Measurements from ENCODE around the gene UBE3C.

The UBE3C gene

DNA sequence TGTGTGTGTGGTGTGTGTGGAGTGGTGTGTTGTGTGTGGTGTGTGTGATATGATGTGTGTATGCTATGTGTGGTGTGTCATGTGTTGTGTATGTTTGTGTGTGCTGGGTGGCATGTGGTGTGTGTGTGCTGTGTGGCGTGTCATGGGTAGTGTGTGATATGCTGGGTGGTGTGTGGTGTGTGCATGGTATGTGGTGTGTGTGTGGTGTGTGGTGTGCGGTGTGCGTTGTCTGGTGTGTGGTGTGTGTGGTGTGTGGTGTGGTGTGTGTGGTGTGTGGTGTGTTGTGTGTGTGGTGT, 160.5 kb downstream of the UBE3C start:
- no peak for DNase-seq

GRCh38 chr7:157299613-157300368, 161.1 kb downstream of the UBE3C start:
- no peak for DNase-seq

DNA sequence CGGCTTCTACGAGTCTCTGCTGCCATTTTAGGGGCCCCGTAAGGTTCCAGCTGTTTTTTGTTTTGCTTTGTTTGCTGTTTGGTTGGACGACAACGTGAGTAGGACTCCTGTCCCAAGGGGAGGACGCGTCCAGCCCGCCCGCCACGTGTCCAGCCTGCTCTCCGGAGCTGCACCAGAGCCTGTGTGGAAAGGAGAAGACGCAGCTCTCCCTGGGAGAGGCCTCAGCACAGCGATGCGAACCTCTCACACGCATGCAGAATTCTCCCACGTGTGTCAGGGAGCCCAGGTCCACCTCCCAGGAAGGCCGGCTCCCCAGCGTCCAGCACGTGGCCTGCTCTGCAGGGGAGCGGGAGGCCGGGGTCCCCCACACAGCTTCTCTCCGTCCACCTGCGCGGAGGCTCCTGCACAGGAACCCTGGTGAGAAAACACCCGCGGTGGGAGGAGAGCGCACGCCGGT, 161.7 kb downstream of the UBE3C start:
- DNase-seq: no peak

- DNase-seq: no peak
Measured at GRCh38 chr7:157301610-157302120, 162.9 kb downstream of the UBE3C start.

DNA sequence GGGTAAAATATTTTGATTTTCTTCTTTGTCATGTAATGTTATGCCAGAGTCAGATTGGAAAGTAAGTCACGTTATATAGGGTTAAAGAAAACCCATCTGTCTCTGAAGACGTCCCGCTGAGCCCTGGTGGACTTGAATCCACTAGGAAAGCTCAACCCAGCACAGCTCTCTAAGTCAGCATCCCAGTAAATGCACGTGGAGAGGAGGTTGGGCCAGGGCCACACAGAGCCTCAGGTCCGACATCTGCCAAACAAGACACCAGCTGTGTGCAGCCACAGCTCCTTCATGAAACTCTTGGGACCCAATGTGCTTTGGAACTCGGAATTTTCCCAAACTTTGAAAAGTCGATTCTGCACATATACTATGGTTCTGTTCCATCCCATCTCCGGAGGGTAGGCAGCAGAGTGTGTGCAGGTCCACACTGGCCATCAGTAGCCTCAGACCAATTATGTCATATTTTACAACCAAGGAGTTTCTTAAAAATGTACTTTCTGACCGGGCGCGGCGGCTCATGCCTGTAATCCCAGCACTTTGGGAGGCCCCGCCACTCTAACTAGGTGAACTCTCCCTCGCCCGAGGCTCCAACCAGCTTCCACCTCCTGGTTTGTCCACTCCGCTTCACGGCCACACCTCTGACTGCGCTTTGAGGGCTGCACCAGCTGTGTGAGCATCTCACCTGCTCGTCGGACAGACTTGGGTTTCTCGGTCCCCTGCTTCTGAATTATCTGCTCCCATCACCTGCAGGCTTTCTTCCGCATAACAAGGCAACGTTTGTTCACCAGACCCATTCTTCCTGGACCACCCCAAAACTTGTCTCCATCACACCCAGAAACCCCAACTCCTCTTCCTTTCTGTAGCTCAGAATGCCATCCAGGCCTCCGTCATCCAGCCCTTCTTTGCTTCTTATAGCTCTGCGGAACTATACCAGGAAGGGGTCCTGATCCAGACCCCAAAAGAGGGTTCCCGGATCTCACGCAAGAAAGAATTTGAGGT, 168.4 kb downstream of the UBE3C start:
- DNase-seq: peak; percentile 6 to 43

DNA sequence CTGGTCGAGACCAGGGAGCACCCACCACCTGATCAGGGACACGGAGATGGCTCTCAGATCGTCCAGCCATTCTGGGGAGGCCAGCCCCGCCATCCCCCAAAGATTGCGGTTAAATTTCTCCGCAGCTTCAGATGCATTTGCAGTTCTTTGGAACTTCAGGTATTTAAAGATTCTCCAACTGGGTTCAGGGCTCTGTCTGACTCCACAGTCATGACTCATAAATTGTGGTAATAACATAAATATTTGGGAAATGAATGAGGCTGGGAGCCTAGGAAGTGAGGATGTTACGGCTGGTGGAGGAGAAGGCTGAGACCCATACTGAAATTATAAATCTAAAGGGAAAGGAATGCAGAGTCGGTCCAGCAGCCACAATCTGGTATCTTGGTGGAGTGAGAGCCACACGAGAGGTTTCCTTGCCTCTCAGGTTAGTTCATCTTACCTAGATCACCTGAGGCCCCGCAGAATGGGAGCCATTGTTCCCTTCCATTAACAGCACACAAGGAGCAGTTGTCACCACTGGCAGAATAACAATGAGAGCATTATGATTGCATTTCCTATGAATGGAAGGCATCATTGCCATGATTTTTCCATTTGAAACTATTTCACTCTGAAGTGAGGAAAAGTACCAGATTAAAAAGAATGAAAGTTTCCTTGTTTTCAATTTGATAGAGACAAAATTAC, 171.4 kb downstream of the UBE3C start:
- no peak for DNase-seq

- no peak for DNase-seq
Measured at GRCh38 chr7:157310676-157311185, 172.0 kb downstream of the UBE3C start.

GRCh38 chr7:157312941-157313340, 174.2 kb downstream of the UBE3C start:
- no peak for DNase-seq

GRCh38 chr7:157313645-157314044, 174.9 kb downstream of the UBE3C start:
- no peak for DNase-seq

GRCh38 chr7:157318015-157318706, 179.4 kb downstream of the UBE3C start:
- DNase-seq: no peak

All from NCI-H524 (cell line).